Psoas muscle (tissue), 8 donors: ENCODE measurements around the gene ZNF561. TPM values are rescaled to one million over a fixed set of nuclear protein-coding genes. Genes with fewer than 3 reads are reported as not detected.

ENCODE experiments used
- ATAC-seq, 4 donors: fragments of 200-7000 bp; cut with Tn5 transposase; one replicate each; pipeline ENCODE4 v1.9.1; 2020; ENCODE audit warnings: moderate library complexity in 3 of 4, mild to moderate bottlenecking in 2 of 4
- DNase-seq, 2 donors: peaks; one replicate each; pipeline ENCODE4 v3.0.0-alpha.2; 2020
- H3K27ac ChIP-seq: fragments of 200-600 bp; one replicate; pipeline ENCODE4 v1.8.0; 2022
- H3K27me3 ChIP-seq, 3 donors: fragments of 200-600 bp in 1 of 3; one replicate each; pipeline versions ENCODE4 v1.6.1 to v1.8.0; 2013 to 2022; ENCODE audit warnings: low read length in 2 of 3, mild to moderate bottlenecking in 2 of 3, moderate library complexity in 1 of 3; ENCODE audit not compliant: insufficient read depth in 3 of 3
- H3K36me3 ChIP-seq, 2 donors: fragments of 200-600 bp in 1 of 2; one replicate each; pipeline versions ENCODE4 v1.6.1 to v1.8.0; 2013 to 2022; ENCODE audit warnings: low read depth in 1 of 2, mild to moderate bottlenecking in 1 of 2, moderate library complexity in 1 of 2; ENCODE audit not compliant: insufficient read depth in 1 of 2
- H3K4me1 ChIP-seq: fragments of 200-600 bp; one replicate; pipeline ENCODE4 v1.8.0; 2022
- H3K4me3 ChIP-seq: fragments of 200-600 bp; one replicate; pipeline ENCODE4 v1.8.0; 2022; ENCODE audit warnings: mild to moderate bottlenecking
- H3K9me3 ChIP-seq: fragments of 200-600 bp; one replicate; pipeline ENCODE4 v1.8.0; 2022
- WGBS, 3 donors: extraction: QIAGEN DNeasy Blood & Tissue Kit; methylation state at CpG; one replicate each; pipeline versions ENCODE4 v1.1.6 to v1.1.7; 2013; 5-methylcytosine and 5-hydroxymethylcytosine counted together
- intact Hi-C, 2 donors: fragments of 100-400 bp; cut with DNase I; formaldehyde crosslinking; loops; one replicate each; pipeline versions ENCODE4 v1.11.0 to v1.14.2; 2022
- polyA plus RNA-seq, 3 donors: library from polyadenylated mRNA; stranded (reverse); fragments of 200-250 nt; gene quantifications; one replicate each; pipeline ENCODE4 v1.2.3, GENCODE V29; 2013
- total RNA-seq, 4 donors: library from RNA; stranded (reverse); fragmentation: NEBNext Ultra II Directional in 2 of 4; extraction: Animal tissue kit (Norgen Biotek cat#: 25700) in 2 of 4; gene quantifications; one replicate each; pipeline versions ENCODE4 v1.2.1 to v1.2.4, GENCODE V29; 2021 to 2023
- TF ChIP-seq, protein P1 (sequence below): fragments of 200-600 bp; IDR thresholded peaks from one replicate; pipeline ENCODE4 v1.8.0; 2022; ENCODE audit warnings: antibody characterized with exemption
- donor health status: healthy with polysubstance abuse.
- donor health status: DM: no; HTN: no; CAD: no; lungs with moderate emphysema.
- donor health status: Bipolar disorder and iron deficiency.
- donor health status: healthy.
- donor health status: DM: yes; HTN: yes; CAD: no.
- donor health status: DM: no; HTN: no; CAD: no.
- donor health status: DM: no; HTN: no; CAD: no.
- donor health status: DM: yes; HTN: yes; CAD: no.

Gene ZNF561
- total and polyA plus RNA-seq, 7 donors, result 8.2 to 20.5 (median 14.4) TPM

- intact Hi-C loops, result no loop called here
- DNase-seq, result no peak
- no peaks in the 10 kb centered on the region for H3K4me1 ChIP-seq
- H3K27ac ChIP-seq, result no peak overlapping the region
- H3K9me3 ChIP-seq, result peaks cover 28% of the 10 kb centered on the region
- no peak overlapping the region for H3K4me3 ChIP-seq
- TF ChIP-seq, protein P1, sequence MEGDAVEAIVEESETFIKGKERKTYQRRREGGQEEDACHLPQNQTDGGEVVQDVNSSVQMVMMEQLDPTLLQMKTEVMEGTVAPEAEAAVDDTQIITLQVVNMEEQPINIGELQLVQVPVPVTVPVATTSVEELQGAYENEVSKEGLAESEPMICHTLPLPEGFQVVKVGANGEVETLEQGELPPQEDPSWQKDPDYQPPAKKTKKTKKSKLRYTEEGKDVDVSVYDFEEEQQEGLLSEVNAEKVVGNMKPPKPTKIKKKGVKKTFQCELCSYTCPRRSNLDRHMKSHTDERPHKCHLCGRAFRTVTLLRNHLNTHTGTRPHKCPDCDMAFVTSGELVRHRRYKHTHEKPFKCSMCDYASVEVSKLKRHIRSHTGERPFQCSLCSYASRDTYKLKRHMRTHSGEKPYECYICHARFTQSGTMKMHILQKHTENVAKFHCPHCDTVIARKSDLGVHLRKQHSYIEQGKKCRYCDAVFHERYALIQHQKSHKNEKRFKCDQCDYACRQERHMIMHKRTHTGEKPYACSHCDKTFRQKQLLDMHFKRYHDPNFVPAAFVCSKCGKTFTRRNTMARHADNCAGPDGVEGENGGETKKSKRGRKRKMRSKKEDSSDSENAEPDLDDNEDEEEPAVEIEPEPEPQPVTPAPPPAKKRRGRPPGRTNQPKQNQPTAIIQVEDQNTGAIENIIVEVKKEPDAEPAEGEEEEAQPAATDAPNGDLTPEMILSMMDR, result no peak
- ATAC-seq, result no peak
- H3K36me3 ChIP-seq, result peaks cover 6 to 67% of the 10 kb centered on the region in 2 donors
- no peaks in the 10 kb centered on the region for H3K27me3 ChIP-seq
- WGBS, 3 donors, result 93 to 95% (median 95%) methylated on average over 5 of the region's 5 CpGs
These were observed 29.3 kb upstream of the ZNF561 start for GRCh38 chr19:9650345-9650744.

GRCh38 chr19:9645472-9645871 lies 24.4 kb upstream of the ZNF561 start:
- H3K4me1 ChIP-seq, result no peaks in the 10 kb centered on the region
- intact Hi-C loops, result no loop called here
- no peak for DNase-seq
- TF ChIP-seq, protein P1, result no peak
- H3K9me3 ChIP-seq, result no peaks in the 10 kb centered on the region
- no peaks in the 10 kb centered on the region for H3K27me3 ChIP-seq
- H3K36me3 ChIP-seq, result peaks cover 2 to 21% of the 10 kb centered on the region in 2 donors
- H3K4me3 ChIP-seq, result no peak overlapping the region
- no peak for ATAC-seq
- H3K27ac ChIP-seq, result no peak overlapping the region
- 92 to 98% (median 93%) methylated on average over 1 of the region's 1 CpG for WGBS, 3 donors

GRCh38 chr19:9644472-9644871 lies 23.4 kb upstream of the ZNF561 start:
- Histone ChIP-seq H3K36me3 (peaks cover 2 to 16% of the 10 kb centered on the region in 2 donors), H3K4me3 (no peak overlapping the region), H3K4me1 (no peaks in the 10 kb centered on the region), H3K27me3 (no peaks in the 10 kb centered on the region), H3K27ac (no peak overlapping the region), H3K9me3 (no peaks in the 10 kb centered on the region)
- ATAC-seq, result no peak
- DNase-seq, result no peak
- TF ChIP-seq, protein P1, result no peak
- intact Hi-C loops, result no loop called here
- WGBS, 3 donors, result 66 to 77% (median 67%) methylated on average over 4 of the region's 4 CpGs

GRCh38 chr19:9641810-9642209 lies 20.8 kb upstream of the ZNF561 start:
- WGBS, 3 donors, result 94 to 97% (median 95%) methylated on average over 6 of the region's 6 CpGs
- no peak for DNase-seq
- H3K36me3 ChIP-seq, result peaks cover 0 to 2% of the 10 kb centered on the region in 2 donors
- TF ChIP-seq, protein P1, result no peak
- no peak for ATAC-seq
- H3K4me1 ChIP-seq, result no peaks in the 10 kb centered on the region
- no peaks in the 10 kb centered on the region for H3K27me3 ChIP-seq
- H3K27ac ChIP-seq, result no peak overlapping the region
- intact Hi-C loops, result no loop called here
- no peak overlapping the region for H3K4me3 ChIP-seq
- no peaks in the 10 kb centered on the region for H3K9me3 ChIP-seq

DNA sequence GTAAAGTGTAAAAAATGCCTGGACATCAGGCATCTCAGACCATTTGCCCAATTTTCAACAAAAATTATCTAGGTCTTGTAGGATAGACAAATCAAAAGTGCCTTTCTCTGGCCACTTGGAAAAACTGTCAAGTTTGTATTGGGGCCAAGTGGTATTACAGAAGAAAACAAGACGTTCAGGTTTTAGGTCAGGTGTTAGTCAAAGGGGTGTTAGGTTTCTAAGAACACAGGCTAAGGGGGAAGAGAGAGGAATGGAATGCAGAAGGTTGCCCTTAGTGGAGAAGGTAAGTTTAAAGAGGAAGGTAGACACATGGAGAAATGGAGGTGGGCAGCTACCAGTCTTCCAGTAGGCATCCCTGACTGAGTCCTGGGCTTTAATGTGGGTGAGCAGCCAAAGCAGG lies 19.9 kb upstream of the ZNF561 start:
- ATAC-seq, result no peak
- intact Hi-C loops, result no loop called here
- peaks cover under 1 to 2% of the 10 kb centered on the region in 2 donors for H3K36me3 ChIP-seq

More for the DNA sequence above, 19.9 kb upstream of the ZNF561 start:
- H3K4me3 ChIP-seq, result no peak overlapping the region
- TF ChIP-seq, protein P1, result no peak
- H3K27ac ChIP-seq, result no peak overlapping the region
- no peak for DNase-seq
- H3K27me3 ChIP-seq, result no peaks in the 10 kb centered on the region
- no peaks in the 10 kb centered on the region for H3K9me3 ChIP-seq
- WGBS, 3 donors, result 31 to 47% (median 33%) methylated on average over 1 of the region's 1 CpG
- H3K4me1 ChIP-seq, result no peaks in the 10 kb centered on the region
